ENCODE data around the gene PLN.

- TF ChIP-seq CTCF (optimal IDR thresholded peaks at IDR 0.05 in 1 of 3, IDR thresholded peaks at IDR 0.05 in 1 of 3, conservative IDR thresholded peaks at IDR 0.05 in 1 of 3; ENCODE audit: extremely low read depth in 1 of 3, insufficient read depth in 2 of 3, low read length in 3 of 3) (no peak), EZH2 (IDR thresholded peaks at IDR 0.05; ENCODE audit: low read length) (no peak)
These were observed 10.5 kb downstream of the PLN start for GRCh38 chr6:118558464-118559217.
